NB4 (cell line): ENCODE measurements around the gene PRRT1.

ENCODE experiments used
- CTCF ChIP-seq: IDR thresholded peaks from one replicate; pipeline ENCODE4 v1.5.1; 2012; ENCODE audit warnings: low read depth, low read length
- TF ChIP-seq, protein P1 (sequence below): IDR thresholded peaks from 2 replicates; pipeline ENCODE4 v1.6.1; 2011; ENCODE audit warnings: low read depth, low read length

- no peak for TF ChIP-seq CTCF
- TF ChIP-seq, protein P1, sequence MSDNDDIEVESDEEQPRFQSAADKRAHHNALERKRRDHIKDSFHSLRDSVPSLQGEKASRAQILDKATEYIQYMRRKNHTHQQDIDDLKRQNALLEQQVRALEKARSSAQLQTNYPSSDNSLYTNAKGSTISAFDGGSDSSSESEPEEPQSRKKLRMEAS, result no peak
Measured at GRCh38 chr6:32111424-32112066, 40.2 kb downstream of the PRRT1 start.
